ENCODE measurements around the gene SLC22A2.

Gene SLC22A2

GRCh38 chr6:160253292-160253691 is 5.3 kb downstream of the SLC22A2 start (continued):
- TF ChIP-seq GLI4 (tag by site-specific recombination; IDR thresholded peaks at IDR 0.05): no peak

GRCh38 chr6:160252073-160252813 is 6.4 kb downstream of the SLC22A2 start:
- H3K9me3 ChIP-seq (ENCODE audit: control insufficient read depth, insufficient read depth, low read depth, low read length): no peaks in the 10 kb centered on the region
- no peaks in the 10 kb centered on the region for H3K4me1 ChIP-seq (ENCODE audit: control insufficient read depth, insufficient read depth, low read length)

GRCh38 chr6:160249671-160250070 is 8.9 kb downstream of the SLC22A2 start:
- no peak overlapping the region for H3K27ac ChIP-seq (ENCODE audit: extremely low read depth, low read depth, low read length)
- no peaks in the 10 kb centered on the region for H3K4me1 ChIP-seq (ENCODE audit: control insufficient read depth, insufficient read depth, low read length)
- ChIA-PET POLR2A (no interaction called here), CTCF (no interaction called here)
- TF ChIP-seq ZBTB17 (tag by site-specific recombination; IDR thresholded peaks at IDR 0.05): peak; percentile 23; the same call in 1 of the 2 replicates
- TF ChIP-seq ZNF169 (tag by site-specific recombination; IDR thresholded peaks at IDR 0.05): no peak
- H3K9me3 ChIP-seq (ENCODE audit: control insufficient read depth, insufficient read depth, low read depth, low read length): no peaks in the 10 kb centered on the region
- H3K4me3 ChIP-seq (ENCODE audit: low read depth, low read length): no peak overlapping the region
- no peaks in the 10 kb centered on the region for H3K36me3 ChIP-seq (ENCODE audit: control insufficient read depth in 2 of 2, insufficient read depth in 1 of 2, low read length in 2 of 2)

More at GRCh38 chr6:160252073-160252813, 6.4 kb downstream of the SLC22A2 start:
- ChIA-PET CTCF (interaction anchor here (0.6 kb wide), 1 partner anchor 114 kb away, joined by 3 read pairs; no protein-coding TSS in a partner anchor), POLR2A (no interaction called here)
- Histone ChIP-seq H3K27ac (ENCODE audit: extremely low read depth, low read depth, low read length) (no peak overlapping the region), H3K36me3 (ENCODE audit: control insufficient read depth in 2 of 2, insufficient read depth in 1 of 2, low read length in 2 of 2) (no peaks in the 10 kb centered on the region), H3K4me3 (ENCODE audit: low read depth, low read length) (no peak overlapping the region)
- TF ChIP-seq SETDB1 (IDR thresholded peaks at IDR 0.05; ENCODE audit: insufficient read length, low read length) (no peak), ZNF544 (tag by site-specific recombination; IDR thresholded peaks at IDR 0.05) (no peak), ZNF169 (tag by site-specific recombination; IDR thresholded peaks at IDR 0.05) (no peak), ZNF350 (tag by site-specific recombination; IDR thresholded peaks at IDR 0.05) (no peak), ZFP69B (tag by site-specific recombination; IDR thresholded peaks at IDR 0.05) (no peak)

- CTCF ChIA-PET: no interaction called here
- Histone ChIP-seq H3K4me3 (ENCODE audit: low read depth, low read length) (no peak overlapping the region), H3K4me1 (ENCODE audit: control insufficient read depth, insufficient read depth, low read length) (no peaks in the 10 kb centered on the region), H3K27ac (ENCODE audit: extremely low read depth, low read depth, low read length) (no peak overlapping the region), H3K36me3 (ENCODE audit: control insufficient read depth in 2 of 2, insufficient read depth in 1 of 2, low read length in 2 of 2) (no peaks in the 10 kb centered on the region), H3K9me3 (ENCODE audit: control insufficient read depth, insufficient read depth, low read depth, low read length) (no peaks in the 10 kb centered on the region)
- TF ChIP-seq TRIM28 (IDR thresholded peaks at IDR 0.05; ENCODE audit: borderline replicate concordance, low read length) (no peak), ZNF23 (tag by site-specific recombination; IDR thresholded peaks at IDR 0.05; ENCODE audit: borderline replicate concordance) (peak; percentile 48; the same call in 1 of the 2 replicates), ZBTB17 (tag by site-specific recombination; IDR thresholded peaks at IDR 0.05) (peak; percentile 65; the same call in 1 of the 2 replicates), KLF10 (tag by site-specific recombination; IDR thresholded peaks at IDR 0.05) (no peak), PRDM10 (tag by site-specific recombination; IDR thresholded peaks at IDR 0.05) (peak; percentile 38; the same call in 1 of the 2 replicates)
- POLR2A ChIA-PET: no interaction called here
Observed at GRCh38 chr6:160248538-160248937, 10.1 kb downstream of the SLC22A2 start.

- CTCF ChIA-PET: no interaction called here
- TF ChIP-seq ZNF138 (tag by site-specific recombination; IDR thresholded peaks at IDR 0.05; ENCODE audit: borderline replicate concordance): no peak
- TF ChIP-seq KLF9 (tag by site-specific recombination; IDR thresholded peaks at IDR 0.05; ENCODE audit: low read depth): no peak
- no peak for TF ChIP-seq RBAK (tag by site-specific recombination; IDR thresholded peaks at IDR 0.05)
- TF ChIP-seq ZNF202 (tag by site-specific recombination; IDR thresholded peaks at IDR 0.05; ENCODE audit: borderline replicate concordance): no peak
- POLR2A ChIA-PET: interaction anchor here (0.6 kb wide), 1 partner anchor 9 kb away, joined by 3 read pairs; no protein-coding TSS in a partner anchor
- Histone ChIP-seq H3K36me3 (ENCODE audit: control insufficient read depth in 2 of 2, insufficient read depth in 1 of 2, low read length in 2 of 2) (no peaks in the 10 kb centered on the region), H3K27ac (ENCODE audit: extremely low read depth, low read depth, low read length) (no peak overlapping the region), H3K4me1 (ENCODE audit: control insufficient read depth, insufficient read depth, low read length) (no peaks in the 10 kb centered on the region), H3K9me3 (ENCODE audit: control insufficient read depth, insufficient read depth, low read depth, low read length) (no peaks in the 10 kb centered on the region), H3K4me3 (ENCODE audit: low read depth, low read length) (no peak overlapping the region)
Observed at GRCh38 chr6:160247457-160247883, 11.2 kb downstream of the SLC22A2 start.
